MCF 10A (cell line): ENCODE data around the gene ARHGEF12. TPM values are rescaled to one million over a fixed set of nuclear protein-coding genes. Genes with fewer than 3 reads are reported as not detected.

ENCODE experiments used
- BruUV-seq: library from RNA; stranded (reverse); fragments of 400-500 nt; replicated peaks from 2 replicates; lab custom pipeline; 2021; lab: Mats Ljungman, UMichigan
- CTCF ChIA-PET: fragments of 300-600 bp; sonication (Branson Sonifier 250); formaldehyde crosslinking; extraction: SDS; loops from one replicate; lab custom pipeline; 2021; ENCODE audit warnings: antibody characterized with exemption, inconsistent platforms; lab: Yijun Ruan, JAX
- POLR2A ChIA-PET: fragments of 300-600, 350-650 bp; sonication (Branson Sonifier 250); formaldehyde crosslinking; extraction: SDS; loops from one replicate; lab custom pipeline; 2020; ENCODE audit warnings: antibody characterized with exemption, inconsistent platforms; lab: Yijun Ruan, JAX
- DNase-seq: peaks from one replicate; pipeline ENCODE4 v3.0.0-alpha.2; 2018; ENCODE audit not compliant: unreplicated experiment
- H3K27ac Mint-ChIP-seq: one replicate; pipeline ENCODE4 v1.8.0; 2022; ENCODE audit warnings: mild to moderate bottlenecking, low read depth, mixed read lengths; ENCODE audit not compliant: unreplicated experiment
- H3K27me3 Mint-ChIP-seq: one replicate; pipeline ENCODE4 v1.8.0; 2022; ENCODE audit warnings: mixed read lengths; ENCODE audit not compliant: insufficient read depth, unreplicated experiment
- H3K36me3 Mint-ChIP-seq: one replicate; pipeline ENCODE4 v1.8.0; 2022; ENCODE audit warnings: mild to moderate bottlenecking, moderate library complexity, mixed read lengths; ENCODE audit not compliant: insufficient read depth, unreplicated experiment
- H3K4me1 Mint-ChIP-seq: one replicate; pipeline ENCODE4 v1.8.0; 2022; ENCODE audit warnings: mixed read lengths; ENCODE audit not compliant: insufficient read depth, unreplicated experiment
- H3K4me3 Mint-ChIP-seq: one replicate; pipeline ENCODE4 v1.8.0; 2022; ENCODE audit warnings: mild to moderate bottlenecking, moderate library complexity, mixed read lengths; ENCODE audit not compliant: unreplicated experiment
- H3K9me3 Mint-ChIP-seq: one replicate; pipeline ENCODE4 v1.8.0; 2022; ENCODE audit warnings: mixed read lengths; ENCODE audit not compliant: unreplicated experiment
- intact Hi-C: fragments of 100-400 bp; cut with micrococcal nuclease; formaldehyde crosslinking; loops from 2 replicates; pipeline ENCODE4 v1.14.1; 2022
- total RNA-seq: library from RNA; stranded (reverse); gene quantifications from 2 replicates; pipeline ENCODE4 v1.2.3, GENCODE V29; 2022
- TF ChIP-seq, protein P1 (sequence below): fragments of 200-600 bp; IDR thresholded peaks from one replicate; pipeline ENCODE4 v1.8.0; 2022; ENCODE audit warnings: antibody characterized with exemption, mild to moderate bottlenecking; ENCODE audit not compliant: unreplicated experiment

The ARHGEF12 gene
- total RNA-seq, 1 experiment from 2014 or later, result 61.2 TPM

- TF ChIP-seq, protein P1, sequence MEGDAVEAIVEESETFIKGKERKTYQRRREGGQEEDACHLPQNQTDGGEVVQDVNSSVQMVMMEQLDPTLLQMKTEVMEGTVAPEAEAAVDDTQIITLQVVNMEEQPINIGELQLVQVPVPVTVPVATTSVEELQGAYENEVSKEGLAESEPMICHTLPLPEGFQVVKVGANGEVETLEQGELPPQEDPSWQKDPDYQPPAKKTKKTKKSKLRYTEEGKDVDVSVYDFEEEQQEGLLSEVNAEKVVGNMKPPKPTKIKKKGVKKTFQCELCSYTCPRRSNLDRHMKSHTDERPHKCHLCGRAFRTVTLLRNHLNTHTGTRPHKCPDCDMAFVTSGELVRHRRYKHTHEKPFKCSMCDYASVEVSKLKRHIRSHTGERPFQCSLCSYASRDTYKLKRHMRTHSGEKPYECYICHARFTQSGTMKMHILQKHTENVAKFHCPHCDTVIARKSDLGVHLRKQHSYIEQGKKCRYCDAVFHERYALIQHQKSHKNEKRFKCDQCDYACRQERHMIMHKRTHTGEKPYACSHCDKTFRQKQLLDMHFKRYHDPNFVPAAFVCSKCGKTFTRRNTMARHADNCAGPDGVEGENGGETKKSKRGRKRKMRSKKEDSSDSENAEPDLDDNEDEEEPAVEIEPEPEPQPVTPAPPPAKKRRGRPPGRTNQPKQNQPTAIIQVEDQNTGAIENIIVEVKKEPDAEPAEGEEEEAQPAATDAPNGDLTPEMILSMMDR, result no peak
- Mint-ChIP-seq H3K9me3 (no peaks in the 10 kb centered on the region), H3K36me3 (no peaks in the 10 kb centered on the region), H3K27ac (no peak overlapping the region), H3K4me3 (peak overlapping the region; percentile 21), H3K4me1 (peaks cover 54% of the 10 kb centered on the region), H3K27me3 (no peaks in the 10 kb centered on the region)
- BruUV-seq, result no TSS peak
- ChIA-PET CTCF (no interaction called here), POLR2A (interaction anchor here (1.9 to 2.4 kb wide), 2 partner anchors 56 to 67 kb away, joined by 5 to 13 read pairs; no protein-coding TSS in a partner anchor)
- peak; percentile 56 for DNase-seq
- intact Hi-C loops, result no loop called here
These were observed 8.2 kb downstream of the ARHGEF12 start for GRCh38 chr11:120344302-120345004.

DNA sequence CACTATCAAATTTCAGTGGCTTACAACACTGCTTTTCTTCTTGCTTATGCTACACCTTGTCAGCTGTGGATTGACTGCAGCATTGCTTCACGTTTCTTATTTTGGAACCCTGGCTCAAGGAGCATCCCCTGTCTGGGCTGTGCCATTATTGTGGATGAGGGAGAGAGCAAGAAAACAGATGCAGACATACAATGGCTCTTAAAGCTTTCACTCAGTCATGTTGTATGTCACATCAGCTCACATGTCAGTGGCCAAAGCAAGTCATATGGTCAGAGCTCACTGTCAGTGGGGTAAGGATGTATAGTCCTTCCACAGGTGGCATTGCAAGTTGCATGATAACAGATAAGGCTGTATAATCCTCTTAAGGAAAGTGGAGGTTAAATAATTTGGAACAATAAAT lies 10.0 kb downstream of the ARHGEF12 start:
- Mint-ChIP-seq H3K27me3 (no peaks in the 10 kb centered on the region), H3K4me3 (no peak overlapping the region), H3K9me3 (no peaks in the 10 kb centered on the region), H3K27ac (no peak overlapping the region), H3K4me1 (peaks cover 40% of the 10 kb centered on the region), H3K36me3 (no peaks in the 10 kb centered on the region)
- BruUV-seq, result no TSS peak
- TF ChIP-seq, protein P1, result no peak
- no peak for DNase-seq
- ChIA-PET CTCF (no interaction called here), POLR2A (interaction anchor here (1.5 to 2.6 kb wide), 4 partner anchors 10 to 86 kb away, joined by 5 to 25 read pairs (median 9); partner anchors contain the start of gene ARHGEF12)
- intact Hi-C loops, result no loop called here

- DNase-seq, result no peak
- Mint-ChIP-seq H3K4me1 (peaks cover 20% of the 10 kb centered on the region), H3K27me3 (no peaks in the 10 kb centered on the region), H3K9me3 (no peaks in the 10 kb centered on the region), H3K4me3 (no peak overlapping the region), H3K36me3 (no peaks in the 10 kb centered on the region), H3K27ac (no peak overlapping the region)
- ChIA-PET CTCF (interaction anchor here (0.6 kb wide), 1 partner anchor 299 kb away, joined by 3 read pairs; no protein-coding TSS in a partner anchor), POLR2A (interaction anchor here (1.3 kb wide), 1 partner anchor 48 kb away, joined by 5 read pairs; no protein-coding TSS in a partner anchor)
- BruUV-seq, result no TSS peak
- TF ChIP-seq, protein P1, result no peak
- intact Hi-C loops, result no loop called here
These were observed 14.4 kb downstream of the ARHGEF12 start for GRCh38 chr11:120350637-120351036.

DNA sequence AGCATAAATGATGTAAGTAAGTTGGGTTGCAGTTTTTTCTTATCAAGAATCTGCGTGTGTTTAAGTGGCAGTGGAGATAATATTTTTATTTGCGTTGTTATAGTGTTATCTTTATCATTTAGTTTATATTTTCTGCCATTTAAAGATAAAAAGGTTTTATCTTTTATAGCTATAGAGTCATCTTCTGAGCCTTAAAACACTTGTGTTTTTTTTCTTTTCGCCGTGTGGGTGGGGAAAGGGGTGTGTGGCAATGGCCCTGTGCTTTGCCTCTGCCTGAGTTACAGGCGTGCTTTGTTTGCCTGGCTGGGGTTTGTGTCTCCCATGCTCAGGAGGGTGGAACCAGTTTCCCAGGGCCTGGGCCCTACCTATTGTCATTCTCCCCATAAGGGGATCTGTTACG lies 16.2 kb downstream of the ARHGEF12 start:
- DNase-seq, result no peak
- ChIA-PET CTCF (no interaction called here), POLR2A (no interaction called here)
- intact Hi-C loops, result no loop called here
- no TSS peak for BruUV-seq
- no peak overlapping the region for H3K4me3 Mint-ChIP-seq
- H3K27ac Mint-ChIP-seq, result no peak overlapping the region
- peaks cover 10% of the 10 kb centered on the region for H3K4me1 Mint-ChIP-seq
- H3K9me3 Mint-ChIP-seq, result no peaks in the 10 kb centered on the region
- TF ChIP-seq, protein P1, result no peak
- no peaks in the 10 kb centered on the region for H3K36me3 Mint-ChIP-seq
- no peaks in the 10 kb centered on the region for H3K27me3 Mint-ChIP-seq
